Eye (tissue), 1 donor: Measurements from ENCODE around the gene ANO2.

ENCODE experiments used
- DNase-seq: peaks from one replicate; pipeline ENCODE4 v3.0.0-alpha.2; 2015

ANO2 gene

DNA sequence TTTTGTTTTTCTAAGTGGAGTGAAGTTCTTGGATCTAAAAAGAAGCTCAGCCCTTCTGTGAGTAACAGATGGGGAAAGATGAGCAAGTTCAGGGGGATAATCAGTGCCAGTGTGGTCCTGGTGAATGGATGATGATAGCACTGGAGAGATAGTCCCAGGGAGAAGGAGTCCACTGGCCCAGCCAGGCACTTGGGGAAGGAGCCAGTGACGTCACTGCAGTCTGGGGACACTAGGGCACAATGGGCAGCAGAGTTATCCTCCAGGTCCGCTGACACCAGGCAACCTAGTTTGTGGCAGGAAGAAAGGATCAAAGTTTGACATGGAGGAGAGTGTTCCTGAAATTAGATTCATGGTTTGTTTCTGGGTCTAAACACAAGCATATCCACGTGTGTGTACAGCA is 411.7 kb downstream of the ANO2 start:
- DNase-seq: no peak

DNA sequence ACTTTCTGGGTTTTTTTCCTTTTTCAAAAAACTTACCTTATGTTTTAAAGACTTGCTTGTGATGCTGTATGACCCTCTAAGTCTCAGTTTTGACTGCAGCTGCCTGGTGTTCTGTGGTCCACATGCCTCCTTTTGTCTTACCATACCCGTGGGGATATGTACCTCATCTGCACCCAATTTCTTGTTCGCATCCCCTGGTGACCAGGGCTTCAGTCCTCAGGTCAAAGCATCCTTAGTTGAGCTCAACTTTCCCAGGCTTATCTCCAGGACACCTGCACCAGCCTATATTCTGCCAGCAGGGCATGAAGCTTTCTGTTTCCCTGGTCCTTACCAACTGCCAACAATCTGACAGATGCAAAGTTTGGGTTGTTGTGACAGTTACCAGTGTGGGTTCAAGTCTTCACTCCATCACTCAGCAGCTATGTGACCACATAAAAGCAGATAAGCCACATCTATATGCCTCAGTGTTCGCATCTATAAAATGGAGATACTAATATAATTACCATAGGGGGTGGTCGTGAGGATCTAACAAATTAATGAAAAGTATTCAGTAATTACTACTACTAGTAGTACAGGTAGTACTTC is 419.2 kb downstream of the ANO2 start:
- no peak for DNase-seq

DNA sequence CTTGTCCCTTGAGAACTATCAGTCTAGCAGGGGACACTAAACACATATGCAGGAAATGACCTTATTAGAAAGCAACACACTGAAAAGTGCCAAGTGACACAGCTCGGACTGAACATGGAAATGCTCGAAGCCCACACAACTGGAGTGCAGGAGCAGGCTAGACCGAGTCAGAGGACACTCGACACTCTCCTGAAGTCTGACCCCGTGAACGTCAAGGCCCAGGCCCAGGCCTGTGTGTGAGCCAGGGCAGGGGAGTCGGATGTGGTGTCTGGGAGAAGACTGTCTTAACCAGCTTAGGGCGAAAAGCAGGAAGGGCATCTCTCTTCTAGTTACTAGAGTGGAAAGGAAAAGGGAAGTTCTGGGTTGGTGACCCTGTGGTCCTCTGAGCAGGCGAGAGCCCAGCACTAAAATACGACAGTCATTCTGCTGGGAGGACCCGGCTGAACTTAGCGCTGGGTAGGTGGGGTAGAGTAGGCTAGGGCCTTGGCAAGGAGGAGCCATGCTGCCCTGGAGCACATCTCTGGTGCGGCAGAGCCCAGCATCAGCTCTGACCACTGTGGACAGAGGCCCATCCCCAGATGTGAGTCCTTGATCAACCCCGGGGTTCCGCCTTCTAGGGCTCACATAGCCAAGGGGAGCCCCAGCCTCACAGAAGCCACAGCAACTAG is 420.2 kb downstream of the ANO2 start:
- DNase-seq: no peak

DNA sequence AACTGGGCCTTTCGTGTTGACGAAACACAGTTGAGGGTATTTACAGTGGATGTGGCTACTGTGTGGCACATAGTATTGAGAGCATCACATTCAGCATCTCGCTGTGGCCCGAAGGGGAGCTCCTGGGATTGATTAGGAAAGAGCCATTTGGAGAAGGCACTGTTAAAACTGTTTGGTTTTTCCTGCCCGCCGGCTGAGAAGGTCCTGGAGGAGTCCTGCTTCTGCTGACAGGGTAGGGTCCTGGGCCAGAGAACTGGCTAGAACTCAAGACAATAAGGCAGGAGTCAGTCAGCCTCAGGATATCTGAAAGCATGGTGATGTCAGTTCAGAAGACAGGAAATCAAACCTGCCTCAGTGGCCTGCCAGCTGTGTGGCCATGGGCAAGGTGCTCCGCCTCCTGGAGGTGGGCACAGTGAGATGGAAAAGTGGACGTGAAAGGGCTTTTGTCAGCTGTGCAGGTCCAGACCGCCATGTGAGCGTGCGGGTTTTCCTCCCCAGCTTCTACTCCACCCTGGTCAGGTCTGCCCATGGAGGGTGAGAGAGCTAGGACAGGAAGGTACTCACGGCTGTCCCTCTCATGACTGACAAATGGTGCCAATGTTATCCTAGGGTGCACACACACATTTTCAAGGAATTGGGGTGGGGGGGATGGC is 420.8 kb downstream of the ANO2 start:
- DNase-seq: no peak

DNA sequence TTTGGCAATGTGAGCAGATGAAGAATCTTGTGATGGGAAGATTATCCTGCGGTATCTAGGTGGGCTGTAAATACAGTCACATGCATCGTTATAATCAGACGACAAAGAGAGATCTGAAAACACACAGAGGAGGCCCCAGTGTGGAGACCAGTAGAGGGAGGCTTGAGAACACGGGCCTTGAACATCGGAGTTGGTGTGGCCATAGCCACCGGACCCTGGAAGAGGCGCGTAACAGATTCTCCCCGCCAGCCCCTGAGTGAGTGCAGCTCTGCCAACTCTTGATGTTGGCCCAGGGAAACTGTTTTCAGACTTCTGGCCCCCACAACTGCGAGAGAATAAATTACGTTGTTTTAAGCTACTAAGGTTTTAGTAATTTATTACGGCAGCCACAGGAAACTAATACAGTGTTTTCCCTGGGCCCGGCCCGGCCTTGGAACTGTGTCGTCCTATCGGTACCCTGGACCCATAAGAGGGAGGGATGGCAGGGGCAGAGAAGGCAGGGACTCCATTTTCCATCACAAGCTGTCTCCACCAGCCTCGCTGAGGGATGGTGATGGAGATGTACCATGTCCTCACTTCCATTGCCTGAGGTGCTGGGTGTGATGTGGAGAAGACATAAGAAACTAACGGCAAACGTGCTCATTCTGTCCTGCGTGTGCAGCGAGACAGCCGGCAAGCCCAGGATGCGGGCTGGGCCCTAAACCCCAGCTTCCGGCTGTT is 421.5 kb downstream of the ANO2 start:
- DNase-seq: no peak

DNA sequence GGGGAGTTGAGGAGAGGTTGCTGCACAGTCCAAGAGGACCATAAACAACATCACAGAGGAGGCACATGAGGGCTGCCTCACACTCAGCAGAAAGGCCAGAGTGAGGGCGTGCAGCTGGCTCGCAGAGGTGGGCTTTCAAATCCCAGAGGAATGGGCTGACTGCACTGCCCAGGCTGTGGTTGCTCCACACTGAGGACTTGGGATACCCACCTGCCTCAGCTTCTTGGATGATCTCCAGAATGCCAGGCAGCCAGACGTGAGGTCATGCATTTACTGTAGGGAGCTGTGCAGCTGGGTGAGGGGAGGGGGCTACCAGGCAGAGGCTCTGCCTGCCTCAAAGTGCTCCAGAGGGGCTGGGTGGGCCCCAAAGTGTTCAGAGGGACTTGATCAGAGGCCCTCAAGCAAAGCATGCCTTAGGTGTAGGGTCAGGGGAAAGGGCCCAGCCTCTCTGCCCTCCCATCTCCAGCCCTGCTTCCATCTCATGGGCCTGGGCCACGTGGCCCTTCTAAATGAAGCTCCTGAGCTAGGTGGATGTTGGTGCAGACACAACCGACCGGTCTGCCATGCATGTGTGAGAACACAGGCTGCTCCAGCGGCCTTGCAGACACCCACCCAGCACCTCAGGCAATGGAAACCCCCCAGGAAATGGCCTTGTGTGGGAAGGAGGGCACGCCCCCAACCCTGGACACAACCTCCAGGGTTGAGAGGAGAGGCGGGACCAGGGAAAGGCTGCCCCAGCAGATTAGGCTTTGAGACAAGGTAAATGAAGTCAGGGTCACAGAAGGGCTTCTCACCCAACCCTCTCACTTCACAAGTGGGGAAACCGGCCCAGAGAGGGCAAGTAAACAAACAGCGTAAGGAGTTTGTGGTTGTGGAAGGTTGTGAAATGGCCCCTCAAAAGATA is 422.4 kb downstream of the ANO2 start:
- DNase-seq: no peak

DNA sequence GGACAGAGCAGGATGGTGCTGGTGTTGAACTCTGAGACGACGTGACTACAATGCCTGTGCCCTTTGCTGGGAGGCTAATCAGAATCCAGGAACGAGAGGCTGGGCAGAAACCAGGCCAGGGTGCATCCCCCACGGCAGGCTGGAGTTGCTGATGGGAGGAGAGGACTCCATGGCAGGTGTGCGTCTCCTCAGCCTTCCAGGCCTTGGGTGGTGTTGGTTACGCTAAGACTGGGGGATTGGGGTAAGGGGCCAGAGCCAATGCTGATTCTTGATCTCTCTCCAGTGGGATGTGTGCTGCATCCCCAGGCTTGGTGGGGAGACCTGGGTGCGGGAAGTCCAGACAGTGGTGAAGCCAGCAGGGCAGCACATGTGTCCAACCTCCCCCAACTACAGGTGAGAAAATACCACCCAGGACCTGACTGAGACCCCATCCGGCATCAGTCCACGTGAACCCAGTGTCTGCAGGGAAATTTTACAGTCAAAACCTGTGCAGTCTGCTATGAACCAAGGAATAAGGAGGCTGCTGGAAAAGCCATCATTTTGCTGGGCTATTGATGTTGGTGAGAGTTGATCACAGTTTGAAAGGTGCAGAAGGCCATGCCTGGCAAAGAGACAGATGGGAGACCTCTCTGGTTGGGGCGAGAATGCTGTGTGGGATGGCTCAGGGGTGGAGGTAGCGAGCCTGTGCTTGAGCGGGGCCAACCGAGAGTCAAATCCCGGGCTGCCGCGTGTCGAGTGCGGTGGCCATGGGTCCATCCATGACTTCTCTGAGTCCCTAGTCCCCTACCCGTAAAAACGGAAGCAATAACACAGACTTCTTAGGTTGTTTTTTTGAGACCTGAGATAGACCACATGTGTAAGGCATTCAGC is 423.4 kb downstream of the ANO2 start:
- DNase-seq: no peak

DNA sequence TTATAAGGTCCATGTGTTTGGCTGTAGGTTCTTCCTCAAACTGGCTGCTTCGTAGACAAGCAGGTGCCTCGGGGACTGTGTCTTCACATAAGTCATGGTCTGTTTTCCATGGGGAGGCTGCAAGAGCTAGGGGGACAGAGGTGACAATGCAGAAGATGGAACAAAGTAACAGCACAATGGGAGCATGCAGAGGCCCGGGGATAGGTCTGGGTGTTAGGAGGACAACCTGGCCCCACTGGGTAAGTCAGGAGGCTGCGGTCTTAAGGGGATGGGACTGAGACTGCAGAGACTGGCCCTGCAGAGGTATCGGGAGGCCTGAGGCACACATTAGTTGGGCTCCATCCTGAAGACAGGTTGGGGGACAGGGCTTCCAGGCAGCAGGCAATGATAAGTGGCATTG is 424.2 kb downstream of the ANO2 start:
- DNase-seq: no peak

DNA sequence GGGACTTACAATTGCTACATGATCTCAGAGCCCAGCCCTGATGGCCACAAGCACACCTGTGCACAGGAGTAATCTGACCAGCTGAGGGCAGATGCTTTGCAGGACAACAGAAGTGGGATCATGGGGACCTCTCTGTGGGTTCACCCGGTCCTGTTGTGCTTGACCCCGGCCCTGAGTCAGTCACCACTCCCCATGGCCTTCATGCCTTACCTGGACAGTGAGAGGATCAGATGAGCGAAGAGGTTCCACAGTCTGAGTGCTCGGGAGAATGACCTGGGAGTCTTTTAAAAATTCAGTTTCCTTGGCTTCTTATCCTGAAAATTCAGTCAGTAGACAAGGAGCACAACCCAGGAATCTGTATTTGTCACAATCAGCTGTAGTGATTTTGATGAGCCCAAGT is 425.0 kb downstream of the ANO2 start:
- no peak for DNase-seq

DNA sequence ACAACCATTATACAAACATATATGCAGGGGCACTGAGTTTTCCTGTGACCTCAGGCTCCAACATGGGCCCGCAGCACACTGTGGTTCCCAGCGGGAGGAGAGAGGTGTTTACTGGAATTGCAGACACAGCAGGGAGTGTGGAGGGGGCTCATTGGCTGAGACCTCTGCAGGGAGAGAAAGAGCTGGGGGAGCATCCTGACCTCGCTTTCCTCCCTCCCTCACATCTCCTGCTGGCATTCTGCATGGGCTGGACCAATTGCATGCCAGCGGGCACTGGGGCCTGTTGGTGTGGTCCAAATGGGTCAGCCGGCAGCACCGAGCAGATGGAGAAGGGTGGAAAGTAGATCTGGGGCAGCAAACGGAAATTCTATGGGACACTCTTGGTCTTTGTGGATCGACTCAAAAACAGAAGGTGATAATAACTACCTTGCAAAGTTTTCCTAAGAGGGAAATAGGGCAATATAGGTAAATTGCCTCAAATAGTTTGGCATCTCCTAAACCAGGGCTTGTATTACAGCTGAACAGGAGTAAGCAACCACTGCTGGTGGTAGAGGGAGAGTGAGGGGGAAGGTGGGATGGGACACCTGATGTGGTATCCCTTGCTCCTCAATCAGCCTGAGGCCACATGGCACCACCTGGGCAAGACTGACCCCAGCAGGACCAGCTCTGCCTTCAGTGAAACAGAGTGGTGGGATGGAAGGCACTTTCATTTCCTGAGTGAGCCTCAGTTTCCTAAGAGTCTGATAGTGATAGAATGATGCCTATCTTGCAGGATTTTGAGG is 426.3 kb downstream of the ANO2 start:
- DNase-seq: no peak

DNA sequence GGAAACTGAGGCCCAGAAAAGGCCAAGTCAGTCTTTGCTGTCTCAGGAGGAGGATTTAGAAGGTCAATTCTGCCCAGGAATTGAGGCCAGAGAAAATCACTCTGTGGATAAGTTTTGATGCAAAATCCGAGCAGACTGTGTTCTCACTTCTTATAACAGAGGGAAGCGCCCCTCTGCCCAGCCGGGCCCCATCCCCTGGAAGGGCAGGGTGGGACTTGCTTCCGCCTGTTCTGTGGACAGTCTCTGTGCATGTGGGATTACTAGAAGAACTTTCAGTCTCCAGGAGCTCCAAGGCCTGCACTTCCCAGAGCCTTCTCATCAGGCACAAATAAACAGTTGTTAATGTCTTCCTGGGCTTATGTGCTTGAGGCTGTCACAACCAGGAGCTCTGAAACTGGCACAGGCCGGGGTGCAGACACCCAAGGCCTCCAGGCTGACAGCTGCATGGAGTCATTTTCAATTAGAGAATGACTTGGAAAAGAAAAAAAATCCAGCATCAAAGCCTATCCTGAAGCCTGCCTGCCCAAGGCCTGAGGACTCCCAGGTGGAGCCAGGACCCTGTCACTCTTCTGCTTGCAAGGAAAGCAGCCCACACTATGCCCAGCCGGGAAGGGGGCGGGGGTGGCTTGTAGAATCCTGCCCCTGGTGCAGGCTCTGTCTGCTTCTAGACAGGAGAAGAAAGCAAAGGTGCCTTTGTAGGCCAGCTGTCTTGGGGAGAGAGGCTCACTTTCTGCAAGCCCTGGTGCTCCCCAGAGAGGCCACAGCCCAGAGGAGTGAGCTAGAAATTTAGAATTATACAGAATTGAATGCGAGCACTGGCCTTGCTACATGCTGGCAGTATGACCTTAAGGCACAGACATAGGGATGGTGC is 428.5 kb downstream of the ANO2 start:
- peak; percentile 34 for DNase-seq

DNA sequence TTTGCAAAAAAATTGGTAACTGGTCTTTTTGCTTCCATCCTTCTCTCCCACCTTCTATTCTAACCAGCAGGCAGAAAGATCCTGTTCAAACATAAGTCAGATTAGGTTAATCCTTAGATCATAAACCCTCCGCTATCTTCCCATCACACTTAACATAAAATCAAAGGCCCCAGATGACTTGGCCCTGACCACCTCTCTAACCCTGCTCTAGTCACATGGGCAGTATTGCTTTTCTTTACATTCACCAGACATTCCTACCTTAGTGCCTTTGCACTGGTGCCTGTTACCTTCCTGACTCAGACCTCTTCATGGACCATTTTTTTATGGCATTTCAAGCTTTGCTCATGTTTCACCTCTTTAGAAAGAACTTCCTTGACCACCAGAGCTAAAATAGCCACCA is 429.6 kb downstream of the ANO2 start:
- no peak for DNase-seq

DNA sequence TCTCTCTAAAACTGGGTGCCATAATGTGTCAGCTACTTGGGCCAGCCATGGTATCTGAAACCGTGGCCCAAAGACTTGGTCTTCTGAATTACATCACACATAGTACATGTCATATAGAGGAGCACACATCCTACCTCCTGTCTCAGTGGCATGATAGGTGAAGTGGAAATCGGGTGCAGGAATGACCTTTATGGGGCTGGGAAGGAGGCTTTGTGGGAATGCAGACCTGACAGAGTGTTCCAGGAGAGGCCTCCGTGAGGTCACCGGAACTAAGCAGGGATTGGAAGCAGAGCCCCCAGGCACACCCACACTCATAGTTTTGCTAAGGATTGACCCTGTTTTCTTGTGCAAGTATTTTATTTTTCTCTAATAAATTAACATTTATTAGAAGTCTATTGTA is 430.5 kb downstream of the ANO2 start:
- no peak for DNase-seq

DNA sequence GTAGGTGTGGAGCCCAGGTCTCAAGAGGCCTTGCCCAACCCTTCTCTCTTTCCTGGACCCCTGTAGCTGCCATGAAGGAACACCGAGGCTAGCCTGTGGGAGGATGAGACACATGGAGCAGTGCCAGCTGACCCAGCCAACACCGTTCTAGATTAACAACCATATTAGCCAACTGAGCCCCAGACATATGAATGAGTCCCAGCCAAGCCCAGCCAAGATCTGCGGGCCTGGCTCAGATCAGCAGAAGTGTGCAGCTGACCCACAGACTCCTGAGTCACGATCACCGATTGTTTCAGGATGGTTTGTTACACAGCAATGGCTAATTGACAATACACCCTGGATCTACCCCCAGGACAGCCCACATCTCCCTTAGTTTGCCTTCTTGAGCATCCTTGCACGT is 431.0 kb downstream of the ANO2 start:
- DNase-seq: no peak

DNA sequence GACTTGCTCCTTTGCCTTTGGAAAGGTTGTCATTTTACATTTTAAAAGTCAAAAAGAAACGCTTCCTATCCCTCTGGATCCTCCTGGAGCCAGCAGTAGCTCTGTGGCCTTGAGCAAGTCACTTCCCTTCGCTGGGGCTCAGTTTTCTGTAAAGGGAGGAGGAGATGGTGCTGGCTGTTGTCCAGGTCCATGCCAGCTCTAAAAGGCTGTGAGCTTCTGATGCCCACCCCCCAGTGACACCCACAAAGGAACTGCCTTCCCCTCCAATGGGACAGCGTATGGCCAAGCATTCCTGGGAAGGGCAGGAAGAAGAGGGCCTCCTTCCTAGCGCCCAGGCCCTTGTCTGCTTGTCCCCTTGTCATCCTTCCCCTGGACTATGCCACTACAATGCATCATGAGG is 431.7 kb downstream of the ANO2 start:
- no peak for DNase-seq
